Subcutaneous adipose tissue (tissue), 4 donors: ENCODE data around the gene MIEF1. TPM values are rescaled to one million over a fixed set of nuclear protein-coding genes. Genes with fewer than 3 reads are reported as not detected.

Source experiments
- CTCF ChIP-seq: fragments of 450-650 bp; IDR thresholded peaks from one replicate; pipeline ENCODE4 v1.5.1; 2016; ENCODE audit warnings: low read depth, mild to moderate bottlenecking, control low read depth, antibody characterized with exemption, moderate library complexity
- total RNA-seq, 4 donors: library from RNA; depleted of rRNA; stranded (reverse); fragments of >200 nt; gene quantifications; one replicate each; pipeline ENCODE4 v1.1.0, GENCODE V29; 2016

Gene MIEF1
- total RNA-seq, 4 donors from 2014 or later = 18.9 to 31.8 (median 22.0) TPM

DNA sequence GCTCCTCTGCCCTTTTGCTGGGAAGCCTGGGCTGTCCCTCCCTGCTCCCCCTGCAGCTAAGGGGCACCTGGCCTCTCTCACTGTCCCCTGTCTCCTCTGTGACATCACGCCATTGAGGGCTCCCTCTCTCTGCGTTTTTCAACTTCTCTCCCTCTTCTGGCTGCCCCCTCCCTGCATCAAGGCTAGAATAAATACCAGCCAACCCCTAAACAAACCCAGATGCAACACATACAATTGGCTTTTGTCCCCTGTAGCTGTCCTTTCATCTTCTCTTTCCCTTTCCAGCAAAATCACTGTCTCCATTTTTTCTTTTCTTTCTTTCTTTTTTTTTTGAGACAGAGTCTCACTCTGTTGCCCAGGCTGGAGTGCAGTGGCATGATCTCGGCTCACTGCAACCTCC is 3.3 kb upstream of the MIEF1 start:
- no peak for TF ChIP-seq CTCF

DNA sequence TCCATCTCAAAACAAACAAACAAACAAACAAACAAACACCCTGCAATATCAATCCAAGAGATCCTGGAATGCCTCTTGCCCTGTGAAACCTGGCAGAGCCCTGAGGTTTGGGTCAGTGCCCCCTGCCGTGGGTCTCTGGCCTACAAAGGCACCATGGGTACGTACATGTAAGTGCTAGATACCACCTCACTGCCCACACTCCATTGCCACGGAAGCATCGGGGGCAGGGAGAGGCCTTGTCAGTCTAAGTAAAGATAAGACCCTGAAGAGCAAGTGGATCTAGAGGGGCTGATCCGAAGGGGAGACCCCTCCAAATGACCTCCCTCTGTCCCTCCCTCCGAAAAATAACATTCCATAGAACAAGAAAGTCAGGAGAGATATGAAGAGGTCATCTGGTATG is 2.0 kb upstream of the MIEF1 start:
- no peak for TF ChIP-seq CTCF

DNA sequence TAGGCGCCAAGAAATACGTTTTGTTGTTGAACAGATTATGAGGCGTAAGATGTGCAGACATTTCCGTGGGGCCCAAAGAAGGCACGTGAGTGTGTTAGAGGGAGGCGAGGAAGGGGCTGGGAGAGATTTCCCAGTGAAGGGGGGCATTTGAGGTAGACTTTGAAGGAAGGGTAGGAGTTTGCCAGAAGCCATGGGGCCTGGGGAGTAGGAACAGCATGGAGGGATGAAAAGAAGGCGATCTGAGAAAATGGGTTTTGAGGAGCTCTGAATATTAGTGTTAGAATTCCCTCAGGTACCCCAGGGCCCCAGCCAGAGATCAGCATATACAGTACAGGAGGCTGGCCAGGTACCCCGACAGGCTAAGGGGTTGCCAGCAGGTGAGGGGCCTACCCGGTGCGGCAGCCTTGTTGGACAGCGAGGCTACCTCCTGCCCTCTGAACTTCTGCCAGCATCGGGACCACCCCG is 414 bp upstream of the MIEF1 start:
- no peak for TF ChIP-seq CTCF

- no peak for TF ChIP-seq CTCF
Observed at GRCh38 chr22:39502789-39503409, 809 bp downstream of the MIEF1 start.

GRCh38 chr22:39503630-39504029 is 1.5 kb downstream of the MIEF1 start:
- TF ChIP-seq CTCF = no peak

DNA sequence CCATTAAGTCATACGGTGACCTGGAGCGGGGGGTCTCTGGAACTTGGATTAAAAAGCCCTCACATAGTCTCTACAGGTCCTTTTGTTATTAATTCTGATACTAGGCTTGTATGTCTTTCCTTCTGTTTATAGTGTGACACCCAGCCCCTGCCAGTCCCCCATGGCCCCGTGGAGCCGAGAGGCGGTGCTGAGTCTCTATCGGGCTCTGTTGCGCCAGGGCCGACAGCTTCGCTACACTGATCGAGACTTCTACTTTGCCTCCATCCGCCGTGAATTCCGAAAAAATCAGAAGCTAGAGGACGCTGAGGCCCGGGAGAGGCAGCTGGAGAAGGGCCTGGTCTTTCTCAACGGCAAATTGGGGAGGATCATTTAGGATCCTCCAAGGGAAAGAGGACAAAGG is 2.0 kb downstream of the MIEF1 start:
- TF ChIP-seq CTCF = no peak

- no peak for TF ChIP-seq CTCF
Observed at GRCh38 chr22:39508393-39508792, 6.3 kb downstream of the MIEF1 start.
